ENCODE results near the gene DAAM2. TPM values are rescaled to one million over a fixed set of nuclear protein-coding genes. Genes with fewer than 3 reads are reported as not detected.

DAAM2 gene
- total and polyA plus RNA-seq, 9 of the 15 experiments (the other 6 are each of a cell fraction or from before 2014, with no cell fraction given), result 0.01 to 0.07 TPM; not detected in 7

DNA sequence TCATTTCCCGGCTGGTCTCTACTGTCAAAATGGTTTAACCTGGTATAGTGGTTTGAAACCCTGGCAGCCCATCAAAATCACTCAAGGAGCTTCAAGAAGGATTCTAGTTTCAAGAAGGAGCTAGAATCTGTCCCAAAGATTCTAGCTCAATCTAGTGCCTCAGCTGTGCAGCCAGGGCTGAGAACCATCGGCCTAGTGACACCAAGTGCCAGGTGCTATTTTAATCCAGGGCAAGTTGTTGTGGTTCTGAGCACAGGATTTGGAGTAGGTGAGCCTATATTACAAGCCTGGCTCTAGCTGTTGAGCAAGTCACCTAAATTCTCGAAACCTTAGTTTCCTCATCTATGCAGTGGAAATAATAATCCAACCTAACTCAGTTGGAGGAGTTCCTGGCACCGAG is 138.4 kb downstream of the DAAM2 start (continued):
- TF ChIP-seq, protein P1, sequence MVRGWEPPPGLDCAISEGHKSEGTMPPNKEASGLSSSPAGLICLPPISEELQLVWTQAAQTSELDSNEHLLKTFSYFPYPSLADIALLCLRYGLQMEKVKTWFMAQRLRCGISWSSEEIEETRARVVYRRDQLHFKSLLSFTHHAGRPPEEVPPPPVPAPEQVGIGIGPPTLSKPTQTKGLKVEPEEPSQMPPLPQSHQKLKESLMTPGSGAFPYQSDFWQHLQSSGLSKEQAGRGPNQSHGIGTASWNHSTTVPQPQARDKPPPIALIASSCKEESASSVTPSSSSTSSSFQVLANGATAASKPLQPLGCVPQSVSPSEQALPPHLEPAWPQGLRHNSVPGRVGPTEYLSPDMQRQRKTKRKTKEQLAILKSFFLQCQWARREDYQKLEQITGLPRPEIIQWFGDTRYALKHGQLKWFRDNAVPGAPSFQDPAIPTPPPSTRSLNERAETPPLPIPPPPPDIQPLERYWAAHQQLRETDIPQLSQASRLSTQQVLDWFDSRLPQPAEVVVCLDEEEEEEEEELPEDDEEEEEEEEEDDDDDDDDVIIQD (CRISPR knock-in tag; IDR thresholded peaks at IDR 0.05), result no peak

DNA sequence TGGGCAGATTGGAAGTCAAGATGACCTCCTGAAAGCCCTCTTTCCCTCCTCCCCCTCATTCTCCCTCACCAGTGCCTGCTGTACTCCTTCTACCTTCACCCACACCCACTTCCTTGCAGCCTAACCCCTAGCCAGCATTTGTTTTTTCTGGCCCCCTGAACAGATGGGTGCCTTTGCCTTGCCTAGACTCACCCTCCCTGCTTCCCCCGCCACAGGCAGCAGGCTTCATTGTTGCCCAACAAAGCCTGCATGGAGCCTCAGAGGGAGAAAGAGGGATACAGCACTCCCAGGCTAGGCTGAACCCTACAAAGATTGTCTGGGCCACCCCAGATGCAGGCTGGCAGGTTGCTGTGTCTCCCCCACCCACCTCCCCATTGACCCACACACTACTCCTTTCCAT is 139.4 kb downstream of the DAAM2 start:
- BruUV-seq (replicated peaks), result no TSS peak
- H2AFZ ChIP-seq (ENCODE audit: low read depth, low read length), result no peak overlapping the region
- no peak for FAIRE-seq
- intact Hi-C loops (cut with micrococcal nuclease) (no loop called here), in situ Hi-C loops (cut with MboI) (no loop called here)
- H3K9me1 ChIP-seq (ENCODE audit: control insufficient read depth, insufficient read depth, low read length), result no peaks in the 10 kb centered on the region
- H3K9ac ChIP-seq (ENCODE audit: insufficient read depth in 1 of 2, low read depth in 2 of 2, low read length in 2 of 2), result no peak overlapping the region
- WGBS (ENCODE audit: insufficient coverage, low coverage, missing lambda C conversion rate), result 8% methylated on average over 1 of the region's 1 CpG
- ChIA-PET CTCF (ENCODE audit: low intra/inter-chr PET ratio) (no interaction called here), POLR2A (interaction anchor here (1.0 to 1.3 kb wide), 2 partner anchors 8 to 27 kb away, joined by 3 read pairs; no protein-coding TSS in a partner anchor)
- DNase-seq (ENCODE audit: extremely low read depth in 1 of 4, low spot score in 3 of 4), result no peak
- H3K9me3 ChIP-seq (replicated peaks; ENCODE audit: control insufficient read depth, insufficient read depth, low read depth, low read length), result no peaks in the 10 kb centered on the region
- H4K20me1 ChIP-seq (replicated peaks; ENCODE audit: control insufficient read depth, insufficient read depth, low read length), result no peaks in the 10 kb centered on the region
- H3K27me3 ChIP-seq (ENCODE audit: control insufficient read depth in 2 of 2, insufficient read depth in 2 of 2, low read length in 2 of 2), result peaks cover 0 to 8% of the 10 kb centered on the region in 2 experiments; a peak in 1 of 5 replicates
- ATAC-seq, result no peak
- no peak overlapping the region for H3K4me2 ChIP-seq (ENCODE audit: insufficient read depth, low read length)
- no peak overlapping the region for H3K27ac ChIP-seq (ENCODE audit: extremely low read depth, low read depth, low read length)
- no peak overlapping the region for H3K4me3 ChIP-seq
- no peaks in the 10 kb centered on the region for H3K36me3 ChIP-seq (ENCODE audit: control insufficient read depth, insufficient read depth, low read length)
- H3K79me2 ChIP-seq (ENCODE audit: control insufficient read depth, insufficient read depth, low read length), result no peaks in the 10 kb centered on the region
- peaks cover 6 to 8% of the 10 kb centered on the region in 2 experiments; a peak in 4 of 5 replicates for H3K4me1 ChIP-seq (replicated peaks in 1 of 2; ENCODE audit: control insufficient read depth in 2 of 2, insufficient read depth in 2 of 2, low read length in 2 of 2)
- TF ChIP-seq NCOA6 (IDR thresholded peaks at IDR 0.05), result no peak
- no peak for TF ChIP-seq CEBPG (CRISPR knock-in tag; IDR thresholded peaks at IDR 0.05)
- no peak for TF ChIP-seq CEBPG (tag; conservative IDR thresholded peaks at IDR 0.05 in 1 of 2, IDR thresholded peaks at IDR 0.05 in 1 of 2)
- no peak for TF ChIP-seq ZNF696 (CRISPR knock-in tag; conservative IDR thresholded peaks at IDR 0.05)
- TF ChIP-seq NR2F6 (CRISPR knock-in tag; IDR thresholded peaks at IDR 0.05), result no peak
- TF ChIP-seq ZEB2 (IDR thresholded peaks at IDR 0.05), result no peak
- TF ChIP-seq POLR3G (IDR thresholded peaks at IDR 0.05; ENCODE audit: extremely low read depth, insufficient read length, insufficient replicate concordance), result no peak
- no peak for TF ChIP-seq HMGN3 (IDR thresholded peaks at IDR 0.05; ENCODE audit: borderline replicate concordance, extremely low read depth, insufficient read length, low read depth, low read length)
- TF ChIP-seq ZNF23 (CRISPR knock-in tag; IDR thresholded peaks at IDR 0.05), result no peak
- TF ChIP-seq, protein P2, sequence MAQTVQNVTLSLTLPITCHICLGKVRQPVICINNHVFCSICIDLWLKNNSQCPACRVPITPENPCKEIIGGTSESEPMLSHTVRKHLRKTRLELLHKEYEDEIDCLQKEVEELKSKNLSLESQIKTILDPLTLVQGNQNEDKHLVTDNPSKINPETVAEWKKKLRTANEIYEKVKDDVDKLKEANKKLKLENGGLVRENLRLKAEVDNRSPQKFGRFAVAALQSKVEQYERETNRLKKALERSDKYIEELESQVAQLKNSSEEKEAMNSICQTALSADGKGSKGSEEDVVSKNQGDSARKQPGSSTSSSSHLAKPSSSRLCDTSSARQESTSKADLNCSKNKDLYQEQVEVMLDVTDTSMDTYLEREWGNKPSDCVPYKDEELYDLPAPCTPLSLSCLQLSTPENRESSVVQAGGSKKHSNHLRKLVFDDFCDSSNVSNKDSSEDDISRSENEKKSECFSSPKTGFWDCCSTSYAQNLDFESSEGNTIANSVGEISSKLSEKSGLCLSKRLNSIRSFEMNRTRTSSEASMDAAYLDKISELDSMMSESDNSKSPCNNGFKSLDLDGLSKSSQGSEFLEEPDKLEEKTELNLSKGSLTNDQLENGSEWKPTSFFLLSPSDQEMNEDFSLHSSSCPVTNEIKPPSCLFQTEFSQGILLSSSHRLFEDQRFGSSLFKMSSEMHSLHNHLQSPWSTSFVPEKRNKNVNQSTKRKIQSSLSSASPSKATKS (CRISPR knock-in tag; IDR thresholded peaks at IDR 0.05), result no peak
- TF ChIP-seq CEBPB (tag; IDR thresholded peaks at IDR 0.05), result no peak
- no peak for TF ChIP-seq SMAD3 (CRISPR knock-in tag; conservative IDR thresholded peaks at IDR 0.05)
- TF ChIP-seq NFIX (CRISPR knock-in tag; IDR thresholded peaks at IDR 0.05; ENCODE audit: low read depth), result no peak
- no peak for TF ChIP-seq ARID1B (IDR thresholded peaks at IDR 0.05)
- TF ChIP-seq CHD4 (IDR thresholded peaks at IDR 0.05; ENCODE audit: insufficient read depth, insufficient replicate concordance, low read depth, low read length, poor library complexity, severe bottlenecking), result no peak
- no peak for TF ChIP-seq ZNF444 (CRISPR knock-in tag; IDR thresholded peaks at IDR 0.05)
- no peak for TF ChIP-seq PYGO2 (tag; IDR thresholded peaks at IDR 0.05)
- no peak for TF ChIP-seq HIVEP1 (CRISPR knock-in tag; IDR thresholded peaks at IDR 0.05)
- no peak for TF ChIP-seq PRPF4 (IDR thresholded peaks at IDR 0.05; ENCODE audit: insufficient read depth, low read depth, low read length, poor library complexity, severe bottlenecking)
